Measurements from ENCODE around the gene TMPRSS3.

DNA sequence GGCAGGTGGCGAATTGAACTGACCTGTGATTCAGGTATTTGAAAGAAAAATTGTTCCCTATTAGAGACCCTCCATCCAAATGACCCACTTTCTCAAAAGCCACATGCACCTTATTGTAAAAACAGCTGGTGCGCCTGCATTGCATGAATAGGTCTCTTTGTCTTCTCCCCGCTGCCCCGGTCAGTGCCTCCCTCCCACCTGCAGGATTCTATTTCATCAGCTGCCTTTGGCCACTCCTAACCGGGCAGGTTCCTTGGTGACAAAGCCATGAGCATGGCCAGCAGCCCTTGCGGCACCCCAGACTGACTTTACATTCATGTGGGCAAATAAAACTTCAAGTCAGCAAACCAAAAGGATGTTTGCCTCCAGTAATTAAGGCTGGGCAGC lies 6.4 kb downstream of the TMPRSS3 start:
- TF ChIP-seq, protein P1, sequence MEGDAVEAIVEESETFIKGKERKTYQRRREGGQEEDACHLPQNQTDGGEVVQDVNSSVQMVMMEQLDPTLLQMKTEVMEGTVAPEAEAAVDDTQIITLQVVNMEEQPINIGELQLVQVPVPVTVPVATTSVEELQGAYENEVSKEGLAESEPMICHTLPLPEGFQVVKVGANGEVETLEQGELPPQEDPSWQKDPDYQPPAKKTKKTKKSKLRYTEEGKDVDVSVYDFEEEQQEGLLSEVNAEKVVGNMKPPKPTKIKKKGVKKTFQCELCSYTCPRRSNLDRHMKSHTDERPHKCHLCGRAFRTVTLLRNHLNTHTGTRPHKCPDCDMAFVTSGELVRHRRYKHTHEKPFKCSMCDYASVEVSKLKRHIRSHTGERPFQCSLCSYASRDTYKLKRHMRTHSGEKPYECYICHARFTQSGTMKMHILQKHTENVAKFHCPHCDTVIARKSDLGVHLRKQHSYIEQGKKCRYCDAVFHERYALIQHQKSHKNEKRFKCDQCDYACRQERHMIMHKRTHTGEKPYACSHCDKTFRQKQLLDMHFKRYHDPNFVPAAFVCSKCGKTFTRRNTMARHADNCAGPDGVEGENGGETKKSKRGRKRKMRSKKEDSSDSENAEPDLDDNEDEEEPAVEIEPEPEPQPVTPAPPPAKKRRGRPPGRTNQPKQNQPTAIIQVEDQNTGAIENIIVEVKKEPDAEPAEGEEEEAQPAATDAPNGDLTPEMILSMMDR (IDR thresholded peaks at IDR 0.05 in 8 of 11, conservative IDR thresholded peaks at IDR 0.05 in 3 of 11), result no peak
- TF ChIP-seq POLR2A (IDR thresholded peaks at IDR 0.05), result no peak
- no peak for TF ChIP-seq POLR2AphosphoS5 (IDR thresholded peaks at IDR 0.05)

All from spleen (tissue), 7 donors.